HepG2 (cell line): Measurements from ENCODE around the gene MYO18A. TPM values are rescaled to one million over a fixed set of nuclear protein-coding genes. Genes with fewer than 3 reads are reported as not detected.

Source experiments
- ATAD3A ChIP-seq: sonication (generic); formaldehyde crosslinking; IDR thresholded peaks from 2 replicates; pipeline ENCODE4 v1.4.0; 2020; ENCODE audit warnings: missing genetic modification reagents
- ATF7 ChIP-seq, 2 experiments: fragments of 450-650 bp in 1 of 2; sonication (generic) in 1 of 2; formaldehyde crosslinking in 1 of 2; IDR thresholded peaks; 2 replicates each; pipeline versions ENCODE4 v1.4.0 to v1.6.1; 2016 to 2020; ENCODE audit warnings: antibody characterized with exemption in 1 of 2, mild to moderate bottlenecking in 1 of 2, missing genetic modification reagents in 1 of 2
- ELF4 ChIP-seq: sonication (generic); formaldehyde crosslinking; IDR thresholded peaks from 2 replicates; pipeline ENCODE4 v1.5.0; 2020; ENCODE audit warnings: missing genetic modification reagents, mild to moderate bottlenecking, moderate library complexity, borderline replicate concordance
- HNRNPUL1 ChIP-seq: fragments of 200-400 bp; formaldehyde crosslinking; IDR thresholded peaks from 2 replicates; pipeline ENCODE4 v1.6.1; 2017; ENCODE audit warnings: low read depth, mild to moderate bottlenecking, low read length, moderate library complexity
- KDM5A ChIP-seq: fragments of 200-600 bp; sonication (generic); IDR thresholded peaks from 2 replicates; pipeline ENCODE4 v1.7.0; 2018; ENCODE audit warnings: antibody characterized with exemption, mild to moderate bottlenecking, low read length, borderline replicate concordance
- MXD4 ChIP-seq: IDR thresholded peaks from 2 replicates; pipeline ENCODE4 v1.6.1; 2016; ENCODE audit warnings: mild to moderate bottlenecking, missing biosample characterization, missing genetic modification reagents
- NFIB ChIP-seq: sonication (generic); formaldehyde crosslinking; IDR thresholded peaks from 2 replicates; pipeline ENCODE4 v1.9.0; 2021; ENCODE audit warnings: missing genetic modification reagents, mild to moderate bottlenecking, borderline replicate concordance
- PAX8 ChIP-seq: sonication (generic); formaldehyde crosslinking; IDR thresholded peaks from 2 replicates; pipeline ENCODE4 v1.8.0; 2022; ENCODE audit warnings: mild to moderate bottlenecking, missing genetic modification reagents, borderline replicate concordance
- SIX1 ChIP-seq: sonication (generic); formaldehyde crosslinking; IDR thresholded peaks from 2 replicates; pipeline ENCODE4 v1.4.0; 2020; ENCODE audit warnings: missing genetic modification reagents, borderline replicate concordance
- ZBTB1 ChIP-seq: sonication (generic); formaldehyde crosslinking; IDR thresholded peaks from 2 replicates; pipeline ENCODE4 v1.4.0; 2020; ENCODE audit warnings: missing genetic modification reagents, borderline replicate concordance
- ZNF572 ChIP-seq: sonication (generic); formaldehyde crosslinking; IDR thresholded peaks from 2 replicates; pipeline ENCODE4 v1.5.1; 2020; ENCODE audit warnings: mild to moderate bottlenecking, missing genetic modification reagents
- ZNF629 ChIP-seq: sonication (generic); formaldehyde crosslinking; conservative IDR thresholded peaks from 2 replicates; pipeline ENCODE4 v1.5.0; 2020; ENCODE audit warnings: missing genetic modification reagents
- ZNF775 ChIP-seq: sonication (generic); formaldehyde crosslinking; IDR thresholded peaks from 2 replicates; pipeline ENCODE4 v1.4.0; 2020; ENCODE audit warnings: missing genetic modification reagents, mild to moderate bottlenecking, moderate library complexity, borderline replicate concordance
- ZNF781 ChIP-seq: sonication (generic); formaldehyde crosslinking; IDR thresholded peaks from 2 replicates; pipeline ENCODE4 v1.5.1; 2020; ENCODE audit warnings: borderline replicate concordance, mild to moderate bottlenecking, missing genetic modification reagents; ENCODE audit errors: not compliant biosample characterization
- ZNF841 ChIP-seq: sonication (generic); formaldehyde crosslinking; IDR thresholded peaks from 2 replicates; pipeline ENCODE4 v1.8.1; 2023; ENCODE audit warnings: missing genetic modification reagents, borderline replicate concordance
- polyA plus RNA-seq, 8 experiments: library from polyadenylated mRNA; depleted of rRNA in 3 of 8; stranded (reverse) in 7 of 8; unstranded in 1 of 8; fragments of >200 nt; fragmentation: Illumina TruSeq in 4 of 8; extraction: Trizol in 4 of 8; gene quantifications; 2 replicates each; pipeline versions ENCODE4 v1.2.1 to v1.2.3, GENCODE V29; 2011 to 2016; ENCODE audit warnings: low read depth in 4 of 8, missing spikeins in 1 of 8, mixed read lengths in 1 of 8; ENCODE audit not compliant: insufficient read depth in 1 of 8
- total RNA-seq, 5 experiments: library from RNA; depleted of rRNA; stranded (reverse); fragments of >200 nt; fragmentation: Illumina TruSeq; extraction: Trizol; gene quantifications; 2 replicates each; pipeline ENCODE4 v1.2.3, GENCODE V29; 2016; ENCODE audit warnings: low read depth in 1 of 5
- TF ChIP-seq, protein P1 (sequence below): sonication (generic); formaldehyde crosslinking; IDR thresholded peaks from 2 replicates; pipeline ENCODE4 v1.4.0; 2020; ENCODE audit warnings: mild to moderate bottlenecking, low read depth, missing genetic modification reagents
- TF ChIP-seq, protein P2 (sequence below): sonication (generic); formaldehyde crosslinking; IDR thresholded peaks from 2 replicates; pipeline ENCODE4 v1.8.1; 2023; ENCODE audit warnings: mild to moderate bottlenecking, inconsistent platforms, moderate library complexity, missing genetic modification reagents, borderline replicate concordance
- TF ChIP-seq, protein P3 (sequence below): sonication (generic); formaldehyde crosslinking; IDR thresholded peaks from 2 replicates; pipeline ENCODE4 v1.4.0; 2020; ENCODE audit warnings: missing genetic modification reagents, low read depth, mild to moderate bottlenecking, borderline replicate concordance
- TF ChIP-seq, protein P4 (sequence below): IDR thresholded peaks from 2 replicates; pipeline ENCODE4 v1.6.1; 2012; ENCODE audit warnings: low read length, improper control_type of control experiment
- TF ChIP-seq, protein P5 (sequence below): sonication (generic); formaldehyde crosslinking; IDR thresholded peaks from 2 replicates; pipeline ENCODE4 v1.4.0; 2020; ENCODE audit warnings: mild to moderate bottlenecking, missing genetic modification reagents

The MYO18A gene
- total and polyA plus RNA-seq, 2 of the 13 experiments (the other 11 are each of a cell fraction or from before 2014, with no cell fraction given): 16.8 to 24.8 TPM

DNA sequence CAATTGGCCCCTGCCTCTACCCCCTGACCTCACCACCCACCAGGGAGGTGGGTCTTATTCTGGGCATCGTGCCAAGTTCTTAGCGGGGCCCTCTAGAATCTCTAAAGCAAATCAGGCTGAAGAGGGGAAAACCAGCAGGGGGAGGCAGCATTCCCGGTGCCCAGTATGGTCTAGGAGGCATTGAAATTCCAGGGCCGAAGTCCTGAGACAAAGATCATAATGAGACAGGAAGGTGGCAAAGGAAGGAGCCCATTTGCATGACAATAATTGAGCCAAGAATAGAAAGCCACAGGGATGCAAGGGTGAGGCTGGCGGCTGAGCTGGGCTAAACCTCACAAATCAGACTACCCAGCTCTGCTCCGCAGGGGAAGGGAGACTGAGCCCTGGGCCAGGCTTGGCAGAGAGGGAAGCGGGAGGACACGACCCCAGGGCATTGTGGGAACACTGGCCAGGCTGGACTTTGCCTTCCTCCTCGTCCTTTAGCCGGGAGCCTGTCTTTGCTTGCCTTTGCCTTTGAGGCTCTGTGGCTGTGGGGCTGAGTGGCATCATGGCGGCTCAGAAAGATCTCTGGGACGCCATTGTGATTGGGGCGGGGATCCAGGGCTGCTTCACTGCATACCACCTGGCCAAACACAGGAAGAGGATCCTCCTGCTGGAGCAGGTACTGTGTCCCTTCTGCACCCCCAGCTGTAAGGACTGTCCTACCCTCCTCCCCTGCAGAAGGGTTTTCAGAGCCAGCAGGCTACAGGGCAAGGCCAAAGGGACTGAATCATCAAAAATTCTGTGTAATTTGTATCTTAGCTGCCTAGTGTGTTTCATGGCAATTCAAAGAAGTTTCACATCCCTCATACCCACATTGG is 137.3 kb downstream of the MYO18A start, which contains the start of gene PIPOX (continued):
- TF ChIP-seq ZNF629 (CRISPR knock-in tag) (no peak), KDM5A (peak; percentile 32; the same call in 1 of the 2 replicates), ATAD3A (CRISPR knock-in tag) (no peak), NFIB (peak; percentile 87), ELF4 (CRISPR knock-in tag) (0 out of 2 replicates have a peak, but pooled peaks have one; percentile 75), ATF7 (IDR thresholded peaks at IDR 0.05) (no peak), ATF7 (CRISPR knock-in tag; IDR thresholded peaks at IDR 0.05) (no peak), ZNF781 (CRISPR knock-in tag) (peak; percentile 77), PAX8 (no peak), SIX1 (CRISPR knock-in tag) (no peak), ZBTB1 (CRISPR knock-in tag) (no peak), ZNF572 (CRISPR knock-in tag) (peak; percentile 47; the same call in 1 of the 2 replicates), ZNF775 (CRISPR knock-in tag) (no peak), HNRNPUL1 (no peak), ZNF841 (CRISPR knock-in tag) (no peak), MXD4 (peak; percentile 56; the same call in 1 of the 2 replicates)
- TF ChIP-seq, protein P1, sequence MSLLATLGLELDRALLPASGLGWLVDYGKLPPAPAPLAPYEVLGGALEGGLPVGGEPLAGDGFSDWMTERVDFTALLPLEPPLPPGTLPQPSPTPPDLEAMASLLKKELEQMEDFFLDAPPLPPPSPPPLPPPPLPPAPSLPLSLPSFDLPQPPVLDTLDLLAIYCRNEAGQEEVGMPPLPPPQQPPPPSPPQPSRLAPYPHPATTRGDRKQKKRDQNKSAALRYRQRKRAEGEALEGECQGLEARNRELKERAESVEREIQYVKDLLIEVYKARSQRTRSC (CRISPR knock-in tag): no peak
- TF ChIP-seq, protein P2, sequence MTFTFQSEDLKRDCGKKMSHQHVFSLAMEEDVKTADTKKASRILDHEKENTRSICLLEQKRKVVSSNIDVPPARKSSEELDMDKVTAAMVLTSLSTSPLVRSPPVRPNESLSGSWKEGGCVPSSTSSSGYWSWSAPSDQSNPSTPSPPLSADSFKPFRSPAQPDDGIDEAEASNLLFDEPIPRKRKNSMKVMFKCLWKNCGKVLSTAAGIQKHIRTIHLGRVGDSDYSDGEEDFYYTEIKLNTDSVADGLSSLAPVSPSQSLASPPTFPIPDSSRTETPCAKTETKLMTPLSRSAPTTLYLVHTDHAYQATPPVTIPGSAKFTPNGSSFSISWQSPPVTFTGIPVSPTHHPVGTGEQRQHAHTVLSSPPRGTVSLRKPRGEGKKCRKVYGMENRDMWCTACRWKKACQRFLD (CRISPR knock-in tag): no peak; the same call in none of the 2 replicates
- TF ChIP-seq, protein P3, sequence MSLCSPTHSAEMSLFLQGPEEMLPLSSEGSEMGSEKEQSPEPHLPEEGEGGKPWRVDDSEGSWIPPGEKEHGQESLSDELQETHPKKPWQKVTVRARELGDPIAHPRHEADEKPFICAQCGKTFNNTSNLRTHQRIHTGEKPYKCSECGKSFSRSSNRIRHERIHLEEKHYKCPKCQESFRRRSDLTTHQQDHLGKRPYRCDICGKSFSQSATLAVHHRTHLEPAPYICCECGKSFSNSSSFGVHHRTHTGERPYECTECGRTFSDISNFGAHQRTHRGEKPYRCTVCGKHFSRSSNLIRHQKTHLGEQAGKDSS (CRISPR knock-in tag): peak; percentile 69; the same call in 1 of the 2 replicates
- TF ChIP-seq, protein P4, sequence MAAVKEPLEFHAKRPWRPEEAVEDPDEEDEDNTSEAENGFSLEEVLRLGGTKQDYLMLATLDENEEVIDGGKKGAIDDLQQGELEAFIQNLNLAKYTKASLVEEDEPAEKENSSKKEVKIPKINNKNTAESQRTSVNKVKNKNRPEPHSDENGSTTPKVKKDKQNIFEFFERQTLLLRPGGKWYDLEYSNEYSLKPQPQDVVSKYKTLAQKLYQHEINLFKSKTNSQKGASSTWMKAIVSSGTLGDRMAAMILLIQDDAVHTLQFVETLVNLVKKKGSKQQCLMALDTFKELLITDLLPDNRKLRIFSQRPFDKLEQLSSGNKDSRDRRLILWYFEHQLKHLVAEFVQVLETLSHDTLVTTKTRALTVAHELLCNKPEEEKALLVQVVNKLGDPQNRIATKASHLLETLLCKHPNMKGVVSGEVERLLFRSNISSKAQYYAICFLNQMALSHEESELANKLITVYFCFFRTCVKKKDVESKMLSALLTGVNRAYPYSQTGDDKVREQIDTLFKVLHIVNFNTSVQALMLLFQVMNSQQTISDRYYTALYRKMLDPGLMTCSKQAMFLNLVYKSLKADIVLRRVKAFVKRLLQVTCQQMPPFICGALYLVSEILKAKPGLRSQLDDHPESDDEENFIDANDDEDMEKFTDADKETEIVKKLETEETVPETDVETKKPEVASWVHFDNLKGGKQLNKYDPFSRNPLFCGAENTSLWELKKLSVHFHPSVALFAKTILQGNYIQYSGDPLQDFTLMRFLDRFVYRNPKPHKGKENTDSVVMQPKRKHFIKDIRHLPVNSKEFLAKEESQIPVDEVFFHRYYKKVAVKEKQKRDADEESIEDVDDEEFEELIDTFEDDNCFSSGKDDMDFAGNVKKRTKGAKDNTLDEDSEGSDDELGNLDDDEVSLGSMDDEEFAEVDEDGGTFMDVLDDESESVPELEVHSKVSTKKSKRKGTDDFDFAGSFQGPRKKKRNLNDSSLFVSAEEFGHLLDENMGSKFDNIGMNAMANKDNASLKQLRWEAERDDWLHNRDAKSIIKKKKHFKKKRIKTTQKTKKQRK: no peak
- TF ChIP-seq, protein P5, sequence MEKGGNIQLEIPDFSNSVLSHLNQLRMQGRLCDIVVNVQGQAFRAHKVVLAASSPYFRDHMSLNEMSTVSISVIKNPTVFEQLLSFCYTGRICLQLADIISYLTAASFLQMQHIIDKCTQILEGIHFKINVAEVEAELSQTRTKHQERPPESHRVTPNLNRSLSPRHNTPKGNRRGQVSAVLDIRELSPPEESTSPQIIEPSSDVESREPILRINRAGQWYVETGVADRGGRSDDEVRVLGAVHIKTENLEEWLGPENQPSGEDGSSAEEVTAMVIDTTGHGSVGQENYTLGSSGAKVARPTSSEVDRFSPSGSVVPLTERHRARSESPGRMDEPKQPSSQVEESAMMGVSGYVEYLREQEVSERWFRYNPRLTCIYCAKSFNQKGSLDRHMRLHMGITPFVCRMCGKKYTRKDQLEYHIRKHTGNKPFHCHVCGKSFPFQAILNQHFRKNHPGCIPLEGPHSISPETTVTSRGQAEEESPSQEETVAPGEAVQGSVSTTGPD: no peak
